Measurements from ENCODE around the gene CEBPE. TPM values are rescaled to one million over a fixed set of nuclear protein-coding genes. Genes with fewer than 3 reads are reported as not detected.

CEBPE gene
- total and polyA plus RNA-seq, 11 donors = 0.18 to 0.32 (median 0.24) TPM; not detected in 8

- 81 to 92% (median 86%) methylated on average over 4 of the region's 4 CpGs for WGBS, 4 donors
- no peak for TF ChIP-seq POLR2A (IDR thresholded peaks at IDR 0.05)
- TF ChIP-seq, protein P1, sequence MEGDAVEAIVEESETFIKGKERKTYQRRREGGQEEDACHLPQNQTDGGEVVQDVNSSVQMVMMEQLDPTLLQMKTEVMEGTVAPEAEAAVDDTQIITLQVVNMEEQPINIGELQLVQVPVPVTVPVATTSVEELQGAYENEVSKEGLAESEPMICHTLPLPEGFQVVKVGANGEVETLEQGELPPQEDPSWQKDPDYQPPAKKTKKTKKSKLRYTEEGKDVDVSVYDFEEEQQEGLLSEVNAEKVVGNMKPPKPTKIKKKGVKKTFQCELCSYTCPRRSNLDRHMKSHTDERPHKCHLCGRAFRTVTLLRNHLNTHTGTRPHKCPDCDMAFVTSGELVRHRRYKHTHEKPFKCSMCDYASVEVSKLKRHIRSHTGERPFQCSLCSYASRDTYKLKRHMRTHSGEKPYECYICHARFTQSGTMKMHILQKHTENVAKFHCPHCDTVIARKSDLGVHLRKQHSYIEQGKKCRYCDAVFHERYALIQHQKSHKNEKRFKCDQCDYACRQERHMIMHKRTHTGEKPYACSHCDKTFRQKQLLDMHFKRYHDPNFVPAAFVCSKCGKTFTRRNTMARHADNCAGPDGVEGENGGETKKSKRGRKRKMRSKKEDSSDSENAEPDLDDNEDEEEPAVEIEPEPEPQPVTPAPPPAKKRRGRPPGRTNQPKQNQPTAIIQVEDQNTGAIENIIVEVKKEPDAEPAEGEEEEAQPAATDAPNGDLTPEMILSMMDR (IDR thresholded peaks at IDR 0.05) = no peak
- DNase-seq (no peak), ATAC-seq (no peak)
- Histone ChIP-seq H3K9me3 (no peaks in the 10 kb centered on the region), H3K27ac (peak overlapping the region in 10 of 12 donors; percentile 53 to 84 (median 73)), H3K36me3 (peaks cover 0 to 25% (median 10%) of the 10 kb centered on the region in 9 donors), H3K27me3 (no peaks in the 10 kb centered on the region), H3K4me1 (peaks cover 0 to 43% (median 14%) of the 10 kb centered on the region in 12 donors), H3K4me3 (no peak overlapping the region)
- intact Hi-C loops (cut with DNase I) = loop anchor here in 1 of 10 donors (1.0 kb wide), 1 partner anchor 11 kb away; no protein-coding TSS in a partner anchor
Observed at GRCh38 chr14:23142826-23143225, 23.8 kb upstream of the CEBPE start.

- peak overlapping the region; percentile 46 to 84 (median 72) for H3K27ac ChIP-seq
- 45 to 49% (median 48%) methylated on average over 7 of the region's 7 CpGs for WGBS, 4 donors
- H3K27me3 ChIP-seq = no peaks in the 10 kb centered on the region
- peaks cover 0 to 46% (median 15%) of the 10 kb centered on the region in 12 donors for H3K4me1 ChIP-seq
- TF ChIP-seq POLR2A (IDR thresholded peaks at IDR 0.05) = no peak
- TF ChIP-seq, protein P1 (IDR thresholded peaks at IDR 0.05) = no peak
- no peak overlapping the region for H3K4me3 ChIP-seq
- no peaks in the 10 kb centered on the region for H3K9me3 ChIP-seq
- intact Hi-C loops (cut with DNase I) = loop anchor here in 1 of 10 donors (1.0 kb wide), 1 partner anchor 12 kb away; no protein-coding TSS in a partner anchor
- peaks cover 0 to 25% (median 10%) of the 10 kb centered on the region in 9 donors for H3K36me3 ChIP-seq
- peak; percentile 85 to 95 (median 90) for ATAC-seq
- DNase-seq = peak; percentile 75 to 88 (median 80)
Observed at GRCh38 chr14:23141706-23142444, 22.8 kb upstream of the CEBPE start.

DNA sequence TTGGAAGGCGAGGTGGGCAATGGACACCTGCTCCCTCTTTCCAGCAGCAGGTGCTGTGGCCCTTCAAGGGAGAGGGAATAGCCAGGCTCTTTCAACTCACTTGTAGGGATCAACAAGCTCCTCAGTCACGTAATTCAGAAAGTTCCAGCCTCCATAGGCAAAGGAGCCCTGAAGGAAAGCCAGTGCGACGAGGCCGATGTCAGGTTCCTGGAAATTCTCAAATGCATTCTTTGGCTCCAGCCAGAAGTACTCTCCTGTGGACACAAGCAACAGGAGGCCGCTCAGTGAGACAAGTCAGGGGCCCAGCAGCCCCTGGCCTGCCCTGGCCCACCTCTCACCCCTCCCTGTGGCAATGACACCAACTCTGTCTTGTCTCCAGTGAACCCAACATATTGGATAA, 21.3 kb upstream of the CEBPE start:
- WGBS, 4 donors = 61 to 81% (median 78%) methylated on average over 5 to 6 of the region's 6 CpGs
- H3K27ac ChIP-seq = peak overlapping the region in 1 of 12 donors; percentile 18
- ATAC-seq = no peak

DNA sequence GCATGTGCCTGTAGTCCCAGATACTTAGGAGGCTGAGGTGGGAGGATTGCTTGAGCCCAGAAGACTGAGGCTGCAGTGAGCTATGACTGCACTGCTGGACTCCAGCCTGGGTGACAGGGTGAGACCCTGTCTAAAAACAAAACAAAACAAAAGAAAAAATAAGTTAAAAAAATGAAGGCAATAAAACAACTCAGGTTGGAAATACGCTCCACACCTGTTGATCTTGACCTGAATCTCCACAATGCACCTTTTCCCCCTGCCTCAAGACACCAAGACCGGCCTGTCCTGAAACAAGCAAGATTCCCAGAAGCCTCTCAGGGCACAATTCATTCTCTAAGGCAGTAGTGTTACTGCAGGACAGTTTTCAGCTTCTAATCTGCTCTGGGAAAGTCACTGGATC, 20.8 kb upstream of the CEBPE start:
- no peak for TF ChIP-seq POLR2A (IDR thresholded peaks at IDR 0.05)
- TF ChIP-seq, protein P1 (IDR thresholded peaks at IDR 0.05) = no peak
- Histone ChIP-seq H3K9me3 (no peaks in the 10 kb centered on the region), H3K27ac (peak overlapping the region in 1 of 12 donors; percentile 18), H3K27me3 (no peaks in the 10 kb centered on the region), H3K36me3 (peaks cover 0 to 29% (median 10%) of the 10 kb centered on the region in 9 donors), H3K4me1 (peaks cover 0 to 34% (median 12%) of the 10 kb centered on the region in 12 donors), H3K4me3 (no peak overlapping the region)
- WGBS, 4 donors = 90 to 100% (median 93%) methylated on average over 2 of the region's 2 CpGs
- DNase-seq = no peak
- ATAC-seq = no peak
- intact Hi-C loops (cut with DNase I) = no loop called here

More for the DNA sequence above, 21.3 kb upstream of the CEBPE start:
- intact Hi-C loops (cut with DNase I) = no loop called here
- Histone ChIP-seq H3K4me1 (peaks cover 0 to 34% (median 12%) of the 10 kb centered on the region in 12 donors), H3K4me3 (no peak overlapping the region), H3K9me3 (no peaks in the 10 kb centered on the region), H3K36me3 (peaks cover 0 to 29% (median 10%) of the 10 kb centered on the region in 9 donors), H3K27me3 (no peaks in the 10 kb centered on the region)
- TF ChIP-seq, protein P1 (IDR thresholded peaks at IDR 0.05) = no peak
- no peak for TF ChIP-seq POLR2A (IDR thresholded peaks at IDR 0.05)
- DNase-seq = no peak
